Type B pancreatic cell (in vitro differentiated cells): ENCODE results near the gene OR12D2. TPM values are rescaled to one million over a fixed set of nuclear protein-coding genes. Genes with fewer than 3 reads are reported as not detected.
"Not testable (repeated sequence)": the region's sequence is repeated elsewhere in the genome, so short reads cannot be mapped to it uniquely, and the experiment has no call there.

Source experiments
- DNase-seq: peaks from one replicate; pipeline ENCODE4 v3.0.0; 2021; ENCODE audit warnings: mixed read lengths; ENCODE audit not compliant: unreplicated experiment; ENCODE audit errors: extremely low spot score
- H3K27ac Mint-ChIP-seq: 2 replicates; pipeline ENCODE4 v1.8.0; 2021; ENCODE audit warnings: mild to moderate bottlenecking, mixed read lengths
- H3K27me3 Mint-ChIP-seq: 2 replicates; pipeline ENCODE4 v1.8.0; 2021; ENCODE audit warnings: mixed read lengths
- H3K36me3 Mint-ChIP-seq: 2 replicates; pipeline ENCODE4 v1.8.0; 2021; ENCODE audit warnings: mixed read lengths
- H3K4me1 Mint-ChIP-seq: one replicate; pipeline ENCODE4 v1.8.0; 2021; ENCODE audit warnings: mixed read lengths; ENCODE audit not compliant: unreplicated experiment
- H3K4me3 Mint-ChIP-seq: 2 replicates; pipeline ENCODE4 v1.8.0; 2021; ENCODE audit warnings: mild to moderate bottlenecking, mixed read lengths
- H3K9me3 Mint-ChIP-seq: 2 replicates; pipeline ENCODE4 v1.8.0; 2021; ENCODE audit warnings: mixed read lengths
- long read RNA-seq: library from polyadenylated mRNA; unstranded; transcript quantifications from one replicate; pipeline ENCODE4 v2.0.0, GENCODE V29; 2020
- total RNA-seq: library from RNA; stranded (reverse); gene quantifications from 2 replicates; pipeline ENCODE4 v1.2.1, GENCODE V29; 2021; ENCODE audit warnings: low replicate concordance
- TF ChIP-seq, protein P1 (sequence below): fragments of 200-600 bp; sonication (generic); conservative IDR thresholded peaks from 2 replicates; pipeline ENCODE4 v1.5.0; 2021; ENCODE audit warnings: antibody characterized with exemption, mild to moderate bottlenecking

The OR12D2 gene, protein sequence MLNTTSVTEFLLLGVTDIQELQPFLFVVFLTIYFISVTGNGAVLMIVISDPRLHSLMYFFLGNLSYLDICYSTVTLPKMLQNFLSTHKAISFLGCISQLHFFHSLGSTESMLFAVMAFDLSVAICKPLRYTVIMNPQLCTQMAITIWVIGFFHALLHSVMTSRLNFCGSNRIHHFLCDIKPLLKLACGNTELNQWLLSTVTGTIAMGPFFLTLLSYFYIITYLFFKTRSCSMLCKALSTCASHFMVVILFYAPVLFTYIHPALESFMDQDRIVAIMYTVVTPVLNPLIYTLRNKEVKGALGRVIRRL
- total RNA-seq, result not detected in 2 replicates
- long read RNA-seq, result 0 reads

DNA sequence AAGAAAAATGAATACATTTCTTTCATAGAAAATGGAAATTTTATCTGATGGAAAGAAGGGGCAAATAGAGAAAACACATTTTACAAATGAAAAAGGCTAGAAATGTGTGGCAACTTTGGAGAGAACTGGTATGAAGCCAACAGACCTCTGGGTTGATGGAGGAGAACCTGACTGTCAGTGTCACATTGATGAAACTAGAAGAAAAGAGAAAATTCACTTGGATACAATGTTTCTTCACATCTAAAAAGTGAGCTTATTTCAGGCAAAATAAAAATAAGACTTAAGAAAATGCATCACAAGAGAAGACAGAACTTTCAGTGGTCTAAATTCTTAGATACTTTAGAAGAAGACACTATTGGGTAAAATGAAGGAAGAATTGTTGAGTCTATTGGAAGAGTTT lies at the start of gene OR12D2:
Gene OR12D2, plus strand, starts transcription at position 301 of the 400 bp plus-strand sequence. CDS start 1,069 bp downstream, outside the sequence.
- Mint-ChIP-seq H3K4me3 (no peak within 1 kb of the TSS), H3K27me3 (peaks cover 20% of the 10 kb centered on the region), H3K27ac (no peak within 1 kb of the TSS), H3K9me3 (no peaks in the 10 kb centered on the region), H3K4me1 (no peaks in the 10 kb centered on the region), H3K36me3 (no peaks in the 10 kb centered on the region)
- TF ChIP-seq, protein P1, sequence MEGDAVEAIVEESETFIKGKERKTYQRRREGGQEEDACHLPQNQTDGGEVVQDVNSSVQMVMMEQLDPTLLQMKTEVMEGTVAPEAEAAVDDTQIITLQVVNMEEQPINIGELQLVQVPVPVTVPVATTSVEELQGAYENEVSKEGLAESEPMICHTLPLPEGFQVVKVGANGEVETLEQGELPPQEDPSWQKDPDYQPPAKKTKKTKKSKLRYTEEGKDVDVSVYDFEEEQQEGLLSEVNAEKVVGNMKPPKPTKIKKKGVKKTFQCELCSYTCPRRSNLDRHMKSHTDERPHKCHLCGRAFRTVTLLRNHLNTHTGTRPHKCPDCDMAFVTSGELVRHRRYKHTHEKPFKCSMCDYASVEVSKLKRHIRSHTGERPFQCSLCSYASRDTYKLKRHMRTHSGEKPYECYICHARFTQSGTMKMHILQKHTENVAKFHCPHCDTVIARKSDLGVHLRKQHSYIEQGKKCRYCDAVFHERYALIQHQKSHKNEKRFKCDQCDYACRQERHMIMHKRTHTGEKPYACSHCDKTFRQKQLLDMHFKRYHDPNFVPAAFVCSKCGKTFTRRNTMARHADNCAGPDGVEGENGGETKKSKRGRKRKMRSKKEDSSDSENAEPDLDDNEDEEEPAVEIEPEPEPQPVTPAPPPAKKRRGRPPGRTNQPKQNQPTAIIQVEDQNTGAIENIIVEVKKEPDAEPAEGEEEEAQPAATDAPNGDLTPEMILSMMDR, result no peak
- no peak for DNase-seq

DNA sequence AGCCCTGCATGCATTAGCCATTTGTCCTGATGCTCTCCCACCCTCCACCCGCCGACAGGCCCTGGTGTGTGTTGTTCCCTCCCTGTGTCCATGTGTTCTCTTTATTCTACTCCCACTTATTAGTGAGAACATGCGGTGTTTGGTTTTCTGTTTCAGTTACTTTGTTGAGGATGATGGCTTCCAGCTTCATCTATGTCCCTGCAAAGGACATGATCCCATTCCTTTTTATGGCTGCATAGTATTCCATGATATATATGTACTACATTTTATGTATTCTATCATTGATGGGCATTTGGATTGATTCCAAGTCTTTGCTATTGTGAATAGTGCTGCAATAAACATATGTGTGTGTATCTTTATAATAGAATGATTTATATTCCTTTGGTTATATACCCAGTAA lies 46.1 kb upstream of the OR12D2 start:
- not testable (repeated sequence) for H3K4me1 Mint-ChIP-seq, H3K4me3 Mint-ChIP-seq, DNase-seq, H3K9me3 Mint-ChIP-seq, H3K27ac Mint-ChIP-seq, H3K36me3 Mint-ChIP-seq
- H3K27me3 Mint-ChIP-seq, result peaks cover 14% of the 10 kb centered on the region

DNA sequence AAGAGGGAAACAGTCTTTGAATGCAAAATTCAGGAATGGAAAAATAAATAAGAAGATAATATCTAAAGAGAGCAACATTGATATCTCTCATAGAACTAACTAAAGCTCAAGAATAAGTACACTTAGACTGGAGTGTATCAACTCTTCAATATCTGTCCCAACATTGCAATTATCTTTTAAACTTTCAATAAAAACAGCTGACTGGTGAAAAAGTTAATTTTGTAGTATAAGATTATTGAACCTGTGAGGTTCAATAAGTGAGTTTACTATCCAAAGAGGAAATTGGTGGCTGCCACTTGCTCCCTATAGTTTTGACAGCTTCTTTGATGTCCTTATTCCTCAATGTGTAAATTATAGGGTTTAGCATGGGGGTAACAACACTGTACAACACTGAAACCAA lies 40.5 kb upstream of the OR12D2 start:
- no peaks in the 10 kb centered on the region for H3K36me3 Mint-ChIP-seq
- TF ChIP-seq, protein P1, result no peak
- peaks cover 10% of the 10 kb centered on the region for H3K27me3 Mint-ChIP-seq
- H3K4me1 Mint-ChIP-seq, result no peaks in the 10 kb centered on the region
- no peak for DNase-seq
- H3K4me3 Mint-ChIP-seq, result no peak overlapping the region
- no peak overlapping the region for H3K27ac Mint-ChIP-seq
- H3K9me3 Mint-ChIP-seq, result no peaks in the 10 kb centered on the region

DNA sequence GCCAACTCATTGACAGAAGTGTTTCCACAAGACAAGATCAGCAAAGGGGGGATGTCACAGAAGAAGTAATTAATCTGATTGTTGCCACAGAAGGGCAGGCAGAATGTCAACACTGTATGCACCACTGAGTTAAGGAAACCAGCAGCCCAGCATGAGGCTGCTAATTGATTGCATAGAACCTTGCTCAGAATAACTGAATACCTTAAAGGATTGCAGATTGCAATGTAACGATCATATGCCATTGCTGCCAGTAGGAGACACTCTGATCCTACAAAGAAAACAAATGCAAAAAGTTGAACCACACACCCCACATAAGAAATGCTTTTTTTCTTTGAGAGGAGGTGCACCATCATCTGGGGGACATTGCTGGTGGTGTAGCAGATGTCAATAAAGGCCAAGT lies 39.8 kb upstream of the OR12D2 start:
- Mint-ChIP-seq H3K27me3 (peaks cover 11% of the 10 kb centered on the region), H3K27ac (no peak overlapping the region), H3K4me3 (no peak overlapping the region), H3K4me1 (no peaks in the 10 kb centered on the region), H3K36me3 (no peaks in the 10 kb centered on the region), H3K9me3 (no peaks in the 10 kb centered on the region)
- no peak for DNase-seq
- TF ChIP-seq, protein P1, result no peak

DNA sequence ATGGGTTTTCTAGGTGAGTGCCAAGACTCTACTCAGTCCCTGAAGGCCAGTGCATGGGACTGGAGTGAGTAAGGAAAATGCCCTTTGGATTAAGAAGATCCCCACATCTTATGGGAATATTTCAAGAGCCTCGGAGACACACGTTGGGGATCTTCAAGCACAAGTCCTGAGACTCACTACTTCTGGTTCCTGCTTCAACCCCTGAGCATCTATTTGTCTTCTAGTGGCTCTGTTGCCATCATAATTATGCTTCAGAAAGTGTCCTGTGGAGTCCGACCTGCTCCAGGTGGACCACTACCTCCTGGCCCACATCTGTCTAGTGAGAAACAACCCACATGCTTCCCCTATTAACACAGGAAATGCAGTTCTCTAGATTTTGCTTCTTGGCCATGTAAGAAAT lies 26.7 kb upstream of the OR12D2 start, which contains the start of gene OR5V1:
Gene OR5V1, minus strand, starts transcription at position 101 of the 400 bp plus-strand sequence. CDS start 12,670 bp downstream, outside the sequence.
- no peaks in the 10 kb centered on the region for H3K4me1 Mint-ChIP-seq
- TF ChIP-seq, protein P1, result no peak
- H3K27ac Mint-ChIP-seq, result no peak within 1 kb of the TSS
- H3K9me3 Mint-ChIP-seq, result no peaks in the 10 kb centered on the region
- no peak within 1 kb of the TSS for H3K4me3 Mint-ChIP-seq
- no peak for DNase-seq
- H3K36me3 Mint-ChIP-seq, result no peaks in the 10 kb centered on the region
- H3K27me3 Mint-ChIP-seq, result peaks cover 16% of the 10 kb centered on the region

DNA sequence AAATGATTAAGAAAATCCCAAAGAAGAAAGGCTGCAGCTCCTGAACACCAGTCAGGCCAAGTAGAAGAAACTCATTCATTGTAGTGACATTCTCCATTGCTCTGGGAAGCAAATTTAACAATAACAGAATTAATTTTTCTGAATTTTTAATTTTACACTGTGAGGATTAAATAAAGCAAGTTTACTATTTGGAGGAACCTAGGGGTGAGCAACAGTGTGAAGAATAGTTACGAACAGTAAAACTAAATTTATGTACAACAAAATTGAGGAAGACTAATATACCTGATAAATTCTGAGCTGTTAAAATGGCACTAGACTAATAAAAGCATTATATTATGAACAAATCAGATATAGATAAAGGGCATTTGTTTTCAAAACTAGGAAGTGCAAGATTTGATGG lies 20.2 kb upstream of the OR12D2 start, which contains the start of gene OR12D3:
Gene OR12D3, minus strand, starts transcription at position 101 of the 400 bp plus-strand sequence. Its CDS starts 4 bp downstream, at position 97.
- Mint-ChIP-seq H3K27me3 (peaks cover 14% of the 10 kb centered on the region), H3K4me3 (no peak within 1 kb of the TSS), H3K9me3 (no peaks in the 10 kb centered on the region), H3K36me3 (no peaks in the 10 kb centered on the region), H3K4me1 (no peaks in the 10 kb centered on the region), H3K27ac (no peak within 1 kb of the TSS)
- TF ChIP-seq, protein P1, result no peak
- no peak for DNase-seq
